Fibroblast of the aortic adventitia (primary cell): ENCODE data around the gene IRAK2. TPM values are rescaled to one million over a fixed set of nuclear protein-coding genes. Genes with fewer than 3 reads are reported as not detected.

ENCODE experiments used
- DNase-seq: peaks from one replicate; pipeline ENCODE4 v3.0.0-alpha.2; 2010; ENCODE audit warnings: low read depth
- H3K4me3 ChIP-seq: 2 replicates; pipeline ENCODE4 v1.5.1; 2011; ENCODE audit warnings: low read depth, mild to moderate bottlenecking, control low read depth, low read length, moderate library complexity
- total RNA-seq: library from RNA; depleted of rRNA; stranded (reverse); fragments of >200 nt; gene quantifications from 2 replicates; pipeline ENCODE4 v1.2.3, GENCODE V29; 2012; ENCODE audit warnings: low replicate concordance
- TF ChIP-seq, protein P1 (sequence below): IDR thresholded peaks from 2 replicates; pipeline ENCODE4 v1.5.1; 2011; ENCODE audit warnings: mild to moderate bottlenecking, low read length, control low read depth, inconsistent platforms; ENCODE audit not compliant: insufficient read depth

Gene IRAK2
- total RNA-seq, 1 donor = 9.1 TPM

DNA sequence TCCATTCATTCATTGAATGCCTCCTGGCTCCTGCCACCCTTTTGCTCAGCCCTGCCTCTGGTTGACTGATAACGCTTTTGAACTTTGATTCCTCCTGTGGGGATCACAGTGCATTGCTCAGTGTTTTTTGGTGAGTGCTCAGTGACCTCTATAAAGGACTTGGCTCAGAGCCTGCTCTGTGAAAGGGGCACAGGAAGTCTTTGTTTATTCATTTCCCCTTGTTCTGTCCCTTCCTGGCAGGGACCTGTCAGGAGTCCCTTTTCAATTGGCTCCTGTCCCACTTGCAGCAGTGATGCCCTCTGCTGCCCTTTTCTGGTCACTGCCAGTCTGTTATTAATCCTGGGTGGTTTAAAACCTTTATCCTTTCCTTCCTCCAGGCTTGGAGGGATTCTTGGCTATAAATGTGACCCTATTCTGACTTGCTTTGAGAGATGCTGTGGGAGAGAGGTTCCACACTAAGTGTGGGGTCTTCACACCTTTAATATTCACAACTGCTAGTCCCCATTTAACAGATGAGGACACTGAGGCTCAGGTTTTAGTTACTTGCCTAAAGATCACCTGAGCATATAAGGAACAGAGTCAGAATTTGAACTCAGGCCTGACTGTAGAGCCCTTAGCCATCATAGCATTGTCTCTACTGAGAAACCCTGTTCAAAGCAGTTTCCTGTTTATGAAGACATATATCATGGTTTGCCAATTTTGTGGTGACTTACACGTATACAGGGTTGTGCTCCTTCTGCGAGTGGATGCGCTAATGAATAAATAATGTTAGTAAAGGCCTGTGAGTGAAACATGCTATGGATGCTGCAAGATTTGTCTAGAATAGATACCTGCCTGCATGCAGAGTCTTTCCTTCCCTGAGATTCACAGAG, 60.3 kb downstream of the IRAK2 start:
- H3K4me3 ChIP-seq = no peak overlapping the region
- TF ChIP-seq, protein P1, sequence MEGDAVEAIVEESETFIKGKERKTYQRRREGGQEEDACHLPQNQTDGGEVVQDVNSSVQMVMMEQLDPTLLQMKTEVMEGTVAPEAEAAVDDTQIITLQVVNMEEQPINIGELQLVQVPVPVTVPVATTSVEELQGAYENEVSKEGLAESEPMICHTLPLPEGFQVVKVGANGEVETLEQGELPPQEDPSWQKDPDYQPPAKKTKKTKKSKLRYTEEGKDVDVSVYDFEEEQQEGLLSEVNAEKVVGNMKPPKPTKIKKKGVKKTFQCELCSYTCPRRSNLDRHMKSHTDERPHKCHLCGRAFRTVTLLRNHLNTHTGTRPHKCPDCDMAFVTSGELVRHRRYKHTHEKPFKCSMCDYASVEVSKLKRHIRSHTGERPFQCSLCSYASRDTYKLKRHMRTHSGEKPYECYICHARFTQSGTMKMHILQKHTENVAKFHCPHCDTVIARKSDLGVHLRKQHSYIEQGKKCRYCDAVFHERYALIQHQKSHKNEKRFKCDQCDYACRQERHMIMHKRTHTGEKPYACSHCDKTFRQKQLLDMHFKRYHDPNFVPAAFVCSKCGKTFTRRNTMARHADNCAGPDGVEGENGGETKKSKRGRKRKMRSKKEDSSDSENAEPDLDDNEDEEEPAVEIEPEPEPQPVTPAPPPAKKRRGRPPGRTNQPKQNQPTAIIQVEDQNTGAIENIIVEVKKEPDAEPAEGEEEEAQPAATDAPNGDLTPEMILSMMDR = peak; percentile 82
- peak; percentile 76 for DNase-seq

DNA sequence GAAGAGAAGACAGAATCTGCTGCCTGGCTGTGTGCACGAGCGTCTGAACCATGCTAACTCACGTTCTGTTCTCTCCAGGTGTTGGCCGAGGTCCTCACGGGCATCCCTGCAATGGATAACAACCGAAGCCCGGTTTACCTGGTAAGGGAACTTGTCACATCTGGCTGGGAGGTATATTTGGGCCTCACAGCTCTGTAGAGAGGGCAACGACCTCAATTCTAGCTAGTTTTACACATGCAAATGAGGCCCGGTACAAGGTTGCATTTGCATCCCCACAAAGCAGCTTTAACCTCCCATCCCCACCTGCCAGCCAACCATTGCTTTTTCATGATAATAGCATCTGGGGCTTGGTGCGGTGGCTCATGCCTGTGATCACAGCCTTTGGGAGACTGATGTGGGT, 61.6 kb downstream of the IRAK2 start:
- DNase-seq = no peak
- no peak overlapping the region for H3K4me3 ChIP-seq
- TF ChIP-seq, protein P1 = no peak

- TF ChIP-seq, protein P1 = no peak
- H3K4me3 ChIP-seq = no peak overlapping the region
- DNase-seq = no peak
Measured at GRCh38 chr3:10228248-10228950, 63.7 kb downstream of the IRAK2 start.

DNA sequence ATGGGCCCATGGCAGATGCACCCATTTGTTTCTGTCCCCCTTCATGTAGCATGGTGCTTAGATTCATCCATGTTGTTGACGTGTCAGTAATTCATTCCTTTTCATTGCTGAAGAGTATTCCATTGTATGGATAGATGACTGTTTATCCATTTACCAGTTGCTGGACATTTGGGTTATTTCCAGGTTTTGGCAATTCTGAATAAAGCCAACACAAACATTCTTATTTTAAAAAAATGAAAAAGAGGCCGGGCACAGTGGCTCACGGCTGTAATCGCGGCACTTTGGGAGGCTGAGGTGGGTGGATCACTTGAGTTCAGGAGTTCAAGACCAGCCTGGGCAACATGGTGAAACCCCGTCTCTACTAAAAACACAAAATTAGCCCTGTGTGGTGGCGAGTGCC, 64.9 kb downstream of the IRAK2 start:
- DNase-seq = no peak
- TF ChIP-seq, protein P1 = no peak

DNA sequence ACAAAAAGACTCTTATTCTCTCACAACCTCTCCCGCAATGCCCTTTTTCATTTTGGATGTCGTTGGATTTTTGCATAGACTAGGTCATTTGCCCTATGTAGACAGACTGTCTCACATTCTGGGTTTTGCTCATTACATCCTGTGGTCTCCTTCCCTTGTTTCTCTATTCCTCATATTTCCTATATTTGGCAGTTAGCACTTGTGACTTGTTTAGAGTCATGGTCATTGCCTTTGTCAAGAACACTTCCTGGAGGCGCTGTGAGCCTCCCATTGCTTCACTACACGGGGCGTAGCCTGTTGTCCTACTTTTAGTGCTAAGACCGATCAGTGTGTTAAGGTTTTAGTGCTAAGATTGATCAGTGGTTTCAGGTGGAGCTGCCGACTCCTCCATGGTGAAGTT, 67.4 kb downstream of the IRAK2 start:
- TF ChIP-seq, protein P1 = no peak
- H3K4me3 ChIP-seq = no peak overlapping the region
- DNase-seq = no peak

More for the DNA sequence above, 64.9 kb downstream of the IRAK2 start:
- no peak overlapping the region for H3K4me3 ChIP-seq

DNA sequence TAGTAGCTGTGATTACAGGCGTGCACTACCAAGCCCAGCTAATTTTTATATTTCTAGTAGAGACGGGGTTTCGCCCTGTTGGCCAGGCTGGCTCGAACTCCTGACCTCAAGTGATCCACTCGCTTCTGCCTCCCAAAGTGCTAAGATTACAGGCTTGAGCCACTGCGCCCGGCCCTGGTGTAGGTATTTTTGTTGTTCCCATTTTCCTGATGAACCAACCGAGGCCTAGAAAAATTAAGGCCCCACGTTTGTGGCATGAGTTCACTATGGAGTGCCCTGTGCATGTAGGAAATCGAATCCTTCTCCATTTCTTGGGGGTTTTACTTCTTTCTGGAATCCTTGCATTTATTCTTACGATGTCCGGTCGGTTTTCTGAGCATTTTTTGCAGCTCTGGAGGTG, 69.3 kb downstream of the IRAK2 start:
- no peak for DNase-seq
- H3K4me3 ChIP-seq = no peak overlapping the region
- TF ChIP-seq, protein P1 = no peak
